ENCODE data around the gene CYFIP1.

CYFIP1 gene

DNA sequence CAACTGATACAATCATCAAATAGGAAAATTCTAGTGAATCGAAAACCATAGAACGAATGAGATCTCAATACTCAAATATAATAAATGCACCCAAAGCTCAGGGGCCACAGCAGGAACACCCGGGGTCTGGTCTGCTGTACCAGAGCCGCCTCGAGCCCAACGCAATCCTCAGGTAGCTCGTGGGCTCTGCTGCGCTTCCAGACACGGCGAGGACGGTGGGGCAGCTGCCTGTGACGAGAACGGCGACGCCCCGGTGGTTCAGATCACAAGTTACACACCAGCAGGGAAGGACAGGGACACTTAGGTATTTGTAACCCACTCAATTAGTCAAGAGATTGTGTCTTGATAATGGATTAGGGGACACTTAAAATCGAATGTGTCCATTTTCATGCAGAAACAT is 87.1 kb downstream of the CYFIP1 start:
- Histone ChIP-seq H3K4me3 (no peak overlapping the region), H3K4me1 (no peaks in the 10 kb centered on the region), H3K36me3 (replicated peaks) (peaks cover 34% of the 10 kb centered on the region), H3K9me3 (no peaks in the 10 kb centered on the region), H3K27me3 (ENCODE audit: low read depth) (no peaks in the 10 kb centered on the region)
- DNase-seq (ENCODE audit: low spot score in 2 of 2), result no peak
- in situ Hi-C loops (cut with MboI; ENCODE audit: low sequenced_read_pairs), result no loop called here

DNA sequence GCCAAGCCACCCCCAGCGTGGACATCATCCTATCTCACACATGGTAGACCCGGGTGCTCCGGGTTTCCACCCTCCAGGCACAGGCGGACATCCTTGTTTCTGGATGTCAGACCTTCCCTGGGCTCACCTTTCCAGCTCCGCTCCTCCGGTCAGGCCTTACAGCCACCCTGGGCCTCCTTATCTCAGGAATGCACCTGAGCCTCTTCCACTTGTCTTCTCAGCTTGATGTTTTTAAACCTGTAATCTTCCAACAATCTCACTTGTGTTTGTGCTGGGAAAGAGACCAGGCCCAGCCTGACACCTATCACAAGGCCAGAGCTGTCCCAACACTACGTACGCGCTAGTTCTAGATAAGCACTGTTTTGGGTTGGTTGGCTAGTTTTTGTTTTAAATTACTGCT is 87.8 kb downstream of the CYFIP1 start:
- in situ Hi-C loops (cut with MboI; ENCODE audit: low sequenced_read_pairs), result no loop called here
- H3K9me3 ChIP-seq, result no peaks in the 10 kb centered on the region
- DNase-seq (ENCODE audit: low spot score in 2 of 2), result no peak
- H3K4me1 ChIP-seq, result no peaks in the 10 kb centered on the region
- H3K36me3 ChIP-seq (replicated peaks), result peaks cover 38% of the 10 kb centered on the region
- H3K27me3 ChIP-seq (ENCODE audit: low read depth), result no peaks in the 10 kb centered on the region
- no peak overlapping the region for H3K4me3 ChIP-seq

DNA sequence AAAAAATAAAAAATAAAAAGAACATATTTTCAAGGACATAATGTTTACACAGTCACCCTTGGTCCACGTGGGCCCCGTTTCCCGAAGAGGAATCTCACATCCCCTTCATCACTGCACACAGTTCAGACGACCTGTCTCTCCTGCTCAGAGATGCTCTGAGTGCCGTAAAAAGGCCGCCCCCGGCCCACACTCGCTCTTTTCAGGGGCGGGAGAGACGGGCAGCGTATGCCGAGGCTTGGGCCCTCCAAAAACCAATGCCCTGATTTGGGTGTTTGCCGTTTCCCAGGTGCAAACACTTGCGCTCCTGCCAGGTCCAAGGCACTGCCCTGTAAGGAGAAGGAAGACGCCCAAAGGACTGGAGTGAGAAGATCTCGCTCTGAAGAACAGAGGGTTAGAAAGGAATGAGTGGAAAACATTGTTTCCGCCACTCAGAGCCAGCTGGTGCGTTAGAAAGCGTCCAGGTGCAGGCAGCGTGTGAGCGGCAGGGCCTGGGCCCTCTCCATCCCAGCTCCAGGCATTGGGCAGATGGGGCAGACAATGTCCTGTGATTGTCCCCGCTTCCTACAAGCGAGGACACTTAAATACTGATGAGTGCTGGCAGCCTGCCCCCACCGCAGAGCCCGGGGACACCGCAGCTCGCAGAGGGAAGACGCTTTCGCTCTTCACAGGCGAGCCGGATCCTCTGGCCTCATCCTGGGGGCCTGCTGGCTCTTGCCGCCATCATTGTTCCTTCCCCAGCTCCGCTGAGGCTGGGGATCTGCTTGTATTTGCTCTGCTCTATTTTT is 88.5 kb downstream of the CYFIP1 start:
- Histone ChIP-seq H3K9me3 (no peaks in the 10 kb centered on the region), H3K27me3 (ENCODE audit: low read depth) (no peaks in the 10 kb centered on the region), H3K4me1 (no peaks in the 10 kb centered on the region), H3K36me3 (replicated peaks) (peaks cover 38% of the 10 kb centered on the region), H3K4me3 (no peak overlapping the region)
- in situ Hi-C loops (cut with MboI; ENCODE audit: low sequenced_read_pairs), result no loop called here
- DNase-seq (ENCODE audit: low spot score in 2 of 2), result no peak

DNA sequence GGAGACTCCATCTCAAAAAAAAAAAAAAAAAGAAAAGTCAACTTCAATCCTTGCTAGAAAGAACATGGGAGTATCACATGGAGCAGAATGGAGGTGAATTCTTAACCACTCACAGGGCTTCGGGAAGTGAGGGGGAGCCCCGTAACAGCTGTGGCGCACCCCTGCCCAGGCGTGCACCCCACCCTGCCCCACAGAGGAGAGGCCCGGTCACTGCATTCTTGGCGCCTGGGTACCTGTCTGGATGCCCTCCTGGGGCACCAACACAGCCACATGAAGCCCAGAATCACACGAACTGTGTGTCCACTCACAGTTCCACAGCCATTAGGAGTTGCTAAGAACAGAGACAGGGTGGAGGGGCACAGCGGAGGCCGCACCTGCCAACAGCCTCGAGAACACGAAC is 89.9 kb downstream of the CYFIP1 start:
- peaks cover 38% of the 10 kb centered on the region for H3K36me3 ChIP-seq (replicated peaks)
- no peak overlapping the region for H3K4me3 ChIP-seq
- in situ Hi-C loops (cut with MboI; ENCODE audit: low sequenced_read_pairs), result no loop called here
- no peak for DNase-seq (ENCODE audit: low spot score in 2 of 2)
- H3K27me3 ChIP-seq (ENCODE audit: low read depth), result no peaks in the 10 kb centered on the region
- H3K9me3 ChIP-seq, result no peaks in the 10 kb centered on the region
- H3K4me1 ChIP-seq, result no peaks in the 10 kb centered on the region

DNA sequence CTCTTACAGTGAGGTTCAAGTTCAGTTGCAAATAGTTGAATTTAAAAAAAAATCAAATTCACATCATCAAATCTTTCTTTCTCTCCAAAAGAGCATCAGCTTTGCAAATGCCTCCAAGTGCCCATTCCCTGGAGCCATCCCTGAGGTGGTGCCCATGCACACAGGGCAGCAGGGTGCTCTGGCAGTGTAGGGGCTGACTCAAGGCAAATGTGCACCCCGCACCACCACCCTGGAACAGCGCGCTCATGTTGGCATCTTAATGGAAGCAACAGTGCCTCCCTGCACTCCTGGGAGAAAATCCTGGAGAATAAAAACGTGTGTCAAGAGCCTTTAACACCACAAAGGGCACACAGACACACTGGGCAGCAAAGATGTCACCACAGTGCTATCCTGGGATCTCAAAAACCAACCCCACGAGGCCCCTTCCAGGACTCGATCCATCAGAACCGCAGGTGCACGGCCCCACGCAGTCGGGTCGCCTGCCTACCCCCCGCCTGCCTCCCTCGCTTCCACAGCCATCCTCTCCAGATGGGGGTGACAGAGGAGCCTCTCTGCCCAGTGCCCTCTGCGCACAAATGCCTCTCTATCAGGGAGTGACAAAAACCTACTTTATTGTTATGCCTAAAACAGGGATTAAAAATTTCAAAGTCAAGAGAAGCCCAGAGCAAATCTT is 90.9 kb downstream of the CYFIP1 start:
- Histone ChIP-seq H3K4me1 (no peaks in the 10 kb centered on the region), H3K4me3 (no peak overlapping the region), H3K36me3 (replicated peaks) (peaks cover 38% of the 10 kb centered on the region), H3K9me3 (no peaks in the 10 kb centered on the region), H3K27me3 (ENCODE audit: low read depth) (no peaks in the 10 kb centered on the region)
- DNase-seq (ENCODE audit: low spot score in 2 of 2), result no peak
- in situ Hi-C loops (cut with MboI; ENCODE audit: low sequenced_read_pairs), result no loop called here

DNA sequence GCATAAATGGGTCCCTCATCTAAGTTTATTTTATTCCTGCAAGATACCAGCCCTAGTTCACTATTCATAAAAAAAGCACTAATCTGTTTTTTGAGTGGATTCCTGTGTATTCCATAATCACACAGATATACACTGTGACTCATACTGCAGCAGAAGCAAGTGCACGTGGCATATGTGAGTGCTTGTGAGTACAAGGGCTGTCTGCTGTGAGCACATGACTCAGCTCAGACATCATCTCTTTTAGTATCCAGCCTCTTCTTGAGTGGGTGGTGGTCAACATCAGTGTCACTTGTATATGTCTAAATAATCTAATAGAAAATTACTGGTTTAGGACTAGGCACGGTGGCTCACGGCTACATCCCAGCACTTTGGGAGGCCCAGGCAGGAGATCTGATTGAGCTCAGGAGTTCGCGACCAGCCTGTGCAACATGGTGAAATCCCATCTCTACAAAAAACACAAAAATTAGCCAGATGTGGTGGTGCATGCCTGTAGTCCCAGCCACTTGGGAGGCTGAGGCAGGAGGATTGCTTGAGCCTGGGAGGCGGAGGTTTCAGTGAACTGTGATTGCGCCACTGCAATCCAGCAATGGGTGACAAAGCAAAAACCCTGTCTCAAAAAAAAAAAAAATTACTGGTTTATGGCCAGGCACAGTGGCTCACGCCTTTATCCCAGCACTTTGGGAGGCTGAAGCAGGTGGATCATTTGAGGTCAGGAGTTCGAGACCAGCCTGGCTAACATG is 91.9 kb downstream of the CYFIP1 start:
- H3K36me3 ChIP-seq (replicated peaks), result peaks cover 31% of the 10 kb centered on the region
- no peak for DNase-seq (ENCODE audit: low spot score in 2 of 2)
- H3K4me3 ChIP-seq, result no peak overlapping the region
- no peaks in the 10 kb centered on the region for H3K9me3 ChIP-seq
- H3K4me1 ChIP-seq, result no peaks in the 10 kb centered on the region
- no peaks in the 10 kb centered on the region for H3K27me3 ChIP-seq (ENCODE audit: low read depth)
- in situ Hi-C loops (cut with MboI; ENCODE audit: low sequenced_read_pairs), result no loop called here

DNA sequence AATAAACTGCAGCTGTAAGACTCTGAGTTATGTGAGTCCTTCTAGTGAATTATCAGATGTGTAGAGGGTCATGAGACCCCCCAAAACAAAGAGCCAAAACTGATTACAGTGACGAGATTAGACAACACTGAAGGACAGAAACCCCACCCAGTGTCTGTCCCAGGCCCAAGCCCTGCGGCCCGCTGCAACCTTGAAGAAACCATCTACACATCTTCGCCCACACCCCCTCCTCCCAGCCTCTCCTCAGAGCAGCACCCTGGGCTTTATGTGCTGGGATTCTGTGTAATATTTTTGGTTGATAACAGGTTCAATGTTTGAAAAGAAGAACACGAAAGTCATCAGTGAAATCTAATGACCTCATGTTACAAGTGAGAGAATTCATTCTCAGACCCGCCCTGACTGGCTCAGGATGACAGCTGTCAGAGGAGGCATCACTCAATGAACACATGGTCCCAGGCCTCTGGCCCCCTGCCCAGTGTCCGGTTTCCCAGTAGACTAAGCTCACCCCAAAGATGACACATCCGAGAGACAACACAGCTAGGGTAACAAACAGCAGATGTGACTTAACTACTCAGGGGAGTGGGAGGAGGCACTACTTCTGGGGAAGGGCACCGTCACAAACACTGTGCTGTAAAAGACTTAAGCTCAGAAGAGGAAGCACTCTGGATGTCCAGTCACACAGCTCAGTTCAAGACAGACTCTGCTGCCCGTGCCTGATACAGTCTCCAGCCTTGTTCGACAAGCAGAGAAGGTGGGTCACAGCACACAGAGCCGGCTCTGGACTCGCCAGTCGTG is 92.8 kb downstream of the CYFIP1 start:
- H3K4me3 ChIP-seq, result no peak overlapping the region
- H3K9me3 ChIP-seq, result no peaks in the 10 kb centered on the region
- no peak for DNase-seq (ENCODE audit: low spot score in 2 of 2)
- H3K4me1 ChIP-seq, result no peaks in the 10 kb centered on the region
- H3K36me3 ChIP-seq (replicated peaks), result peaks cover 32% of the 10 kb centered on the region
- in situ Hi-C loops (cut with MboI; ENCODE audit: low sequenced_read_pairs), result no loop called here
- H3K27me3 ChIP-seq (ENCODE audit: low read depth), result no peaks in the 10 kb centered on the region

DNA sequence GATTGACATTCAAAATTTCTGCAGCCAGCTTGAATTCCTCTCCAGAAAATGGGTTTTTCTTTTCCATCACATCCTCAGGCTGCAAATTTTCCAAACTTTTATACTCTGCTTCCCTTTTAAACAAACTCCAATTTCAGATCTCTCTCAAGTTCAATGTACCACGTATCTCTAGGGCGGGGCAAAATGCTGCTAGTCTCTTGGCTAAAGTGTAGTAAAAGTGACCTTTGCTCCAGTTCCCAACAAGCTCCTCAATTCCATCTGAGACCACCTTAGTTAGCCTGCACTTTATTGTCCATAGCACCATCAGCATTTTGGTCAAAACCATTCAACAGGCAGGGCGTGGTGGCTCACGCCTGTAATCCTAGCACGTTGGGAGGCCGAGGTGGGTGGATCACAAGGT is 95.0 kb downstream of the CYFIP1 start:
- no peaks in the 10 kb centered on the region for H3K9me3 ChIP-seq
- in situ Hi-C loops (cut with MboI; ENCODE audit: low sequenced_read_pairs), result no loop called here
- peaks cover 36% of the 10 kb centered on the region for H3K36me3 ChIP-seq (replicated peaks)

DNA sequence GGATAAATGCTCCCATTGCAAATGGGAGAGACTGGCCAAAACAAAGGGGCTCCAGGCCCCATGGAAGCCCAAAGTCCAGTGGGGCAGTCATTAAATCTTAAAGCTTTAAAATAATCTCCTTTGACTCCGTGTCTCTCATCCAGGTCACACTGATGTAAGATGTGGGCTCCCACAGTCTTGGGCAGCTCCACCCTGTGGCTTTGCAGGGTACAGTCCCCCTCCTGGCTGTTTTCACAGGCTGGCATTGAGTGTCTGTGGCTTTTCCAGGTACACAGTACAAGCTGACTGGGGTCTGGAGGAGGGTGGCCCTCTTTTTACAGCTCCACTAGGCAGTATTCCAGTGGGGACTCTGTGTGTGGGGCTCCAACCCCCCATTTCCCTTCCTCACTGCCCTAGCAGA is 95.8 kb downstream of the CYFIP1 start:
- Histone ChIP-seq H3K4me3 (no peak overlapping the region), H3K36me3 (replicated peaks) (peaks cover 37% of the 10 kb centered on the region), H3K27me3 (ENCODE audit: low read depth) (no peaks in the 10 kb centered on the region), H3K4me1 (no peaks in the 10 kb centered on the region), H3K9me3 (no peaks in the 10 kb centered on the region)
- peak in 1 of 2 experiments; percentile 30 for DNase-seq (ENCODE audit: low spot score in 2 of 2)
- in situ Hi-C loops (cut with MboI; ENCODE audit: low sequenced_read_pairs), result no loop called here

More for the DNA sequence above, 95.0 kb downstream of the CYFIP1 start:
- DNase-seq (ENCODE audit: low spot score in 2 of 2), result no peak
- Histone ChIP-seq H3K4me1 (no peaks in the 10 kb centered on the region), H3K4me3 (no peak overlapping the region), H3K27me3 (ENCODE audit: low read depth) (no peaks in the 10 kb centered on the region)

DNA sequence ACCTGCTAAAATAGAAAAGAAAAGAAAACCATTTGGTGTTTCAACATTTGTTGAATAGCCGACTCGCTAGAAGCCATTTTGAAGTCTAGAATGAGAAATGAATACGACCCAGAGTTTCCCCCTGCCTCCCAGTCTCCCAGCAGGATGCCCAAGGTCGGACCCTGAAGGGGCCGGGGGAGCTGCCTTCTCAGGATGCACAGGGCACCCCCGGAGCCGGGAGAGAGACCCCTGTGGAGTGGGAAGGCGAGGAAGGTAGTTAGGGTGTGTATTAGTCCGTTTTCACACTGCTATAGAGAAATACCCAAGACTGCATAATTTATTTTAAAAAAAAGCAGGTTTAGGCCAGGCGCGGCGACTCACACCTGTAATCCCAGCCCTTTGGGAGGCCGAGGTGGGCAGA is 97.0 kb downstream of the CYFIP1 start:
- H3K27me3 ChIP-seq (ENCODE audit: low read depth), result no peaks in the 10 kb centered on the region
- in situ Hi-C loops (cut with MboI; ENCODE audit: low sequenced_read_pairs), result no loop called here
- H3K4me1 ChIP-seq, result no peaks in the 10 kb centered on the region
- H3K9me3 ChIP-seq, result no peaks in the 10 kb centered on the region
- peaks cover 40% of the 10 kb centered on the region for H3K36me3 ChIP-seq (replicated peaks)
- no peak for DNase-seq (ENCODE audit: low spot score in 2 of 2)
- no peak overlapping the region for H3K4me3 ChIP-seq

DNA sequence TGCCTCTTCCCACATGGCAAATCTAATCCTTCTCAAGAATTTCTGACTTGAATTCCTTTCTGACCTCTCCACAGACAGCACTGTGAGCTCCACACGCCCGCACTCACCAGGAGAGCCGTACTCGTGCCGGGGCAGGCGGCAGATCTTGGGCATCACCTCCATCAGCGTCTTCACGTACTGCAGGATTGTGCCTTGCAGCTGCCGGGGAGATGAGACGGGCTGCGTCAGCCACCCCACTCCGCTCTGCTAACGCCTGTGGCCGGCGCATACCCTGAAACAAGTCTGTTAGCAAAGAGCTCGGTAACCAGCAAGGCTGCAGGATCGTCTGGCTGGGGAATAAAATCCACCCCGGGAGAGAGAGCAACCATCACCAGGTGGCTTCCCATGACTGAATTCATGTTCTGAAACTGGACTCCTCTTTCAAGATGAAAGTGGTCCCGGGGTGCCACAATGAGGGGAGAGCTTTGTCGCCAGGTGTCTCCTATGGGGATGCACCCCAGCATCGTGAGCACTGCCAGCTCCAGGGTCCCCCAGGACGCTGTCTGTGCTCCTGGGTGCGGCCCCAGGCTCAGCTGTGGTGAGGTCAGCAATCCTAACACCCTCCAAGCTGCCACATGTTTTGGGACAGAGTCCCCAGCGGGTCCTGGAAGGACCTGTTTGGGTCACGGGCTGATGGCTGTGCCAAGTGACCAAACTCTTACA is 98.3 kb downstream of the CYFIP1 start:
- Histone ChIP-seq H3K27me3 (ENCODE audit: low read depth) (no peaks in the 10 kb centered on the region), H3K4me1 (no peaks in the 10 kb centered on the region), H3K9me3 (no peaks in the 10 kb centered on the region), H3K36me3 (replicated peaks) (peaks cover 40% of the 10 kb centered on the region), H3K4me3 (no peak overlapping the region)
- in situ Hi-C loops (cut with MboI; ENCODE audit: low sequenced_read_pairs), result no loop called here
- no peak for DNase-seq (ENCODE audit: low spot score in 2 of 2)

DNA sequence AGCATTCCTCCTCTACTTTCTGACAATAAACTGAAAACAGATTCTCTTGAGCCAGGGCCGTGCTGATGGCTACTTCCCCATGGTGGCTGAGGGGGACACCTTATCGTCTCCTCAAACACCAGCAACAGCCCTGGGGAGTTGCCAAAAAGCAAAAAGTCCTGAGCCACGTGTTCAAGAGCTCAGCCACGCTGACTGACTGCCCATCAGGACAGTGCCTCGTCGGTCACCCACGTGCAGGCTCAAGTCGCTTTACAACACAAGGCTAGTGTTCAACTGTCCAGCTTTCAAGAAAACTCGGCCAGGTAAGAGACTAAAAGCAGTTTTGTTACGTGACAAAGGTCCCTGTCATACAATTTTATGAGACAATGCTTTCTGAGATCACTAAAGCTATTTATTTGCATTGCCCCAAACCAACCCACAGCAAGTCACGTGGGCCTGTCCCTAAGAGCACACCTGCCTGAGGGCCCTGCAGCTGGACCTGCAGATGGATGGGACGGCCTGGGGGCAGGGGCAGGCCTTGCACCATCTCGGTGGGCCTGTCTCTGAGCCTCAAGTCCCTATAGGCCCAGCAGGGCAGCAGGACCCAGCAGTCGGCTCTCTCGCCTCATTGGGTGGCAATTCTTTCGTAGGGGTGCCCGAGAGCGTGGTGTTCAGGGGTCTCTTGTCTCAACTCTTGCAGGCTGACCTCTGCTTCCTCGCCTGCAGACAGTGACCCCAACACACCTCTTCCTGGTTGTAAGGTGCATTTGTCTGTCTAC is 99.0 kb downstream of the CYFIP1 start:
- H3K4me3 ChIP-seq, result no peak overlapping the region
- in situ Hi-C loops (cut with MboI; ENCODE audit: low sequenced_read_pairs), result no loop called here
- H3K4me1 ChIP-seq, result no peaks in the 10 kb centered on the region
- no peaks in the 10 kb centered on the region for H3K27me3 ChIP-seq (ENCODE audit: low read depth)
- no peaks in the 10 kb centered on the region for H3K9me3 ChIP-seq
- H3K36me3 ChIP-seq (replicated peaks), result peaks cover 47% of the 10 kb centered on the region
- DNase-seq (ENCODE audit: low spot score in 2 of 2), result no peak

All from HAP-1 (cell line).